Astrocyte of the cerebellum (primary cell): Measurements from ENCODE around the gene BCAP29.

Source experiments
- DNase-seq: peaks from one replicate; pipeline ENCODE4 v3.0.0-alpha.2; 2011; ENCODE audit warnings: low read depth
- H3K4me3 ChIP-seq: 2 replicates; pipeline ENCODE4 v1.5.1; 2011; ENCODE audit warnings: mild to moderate bottlenecking, low read depth, low read length, moderate library complexity
- in situ Hi-C: cut with HindIII; loops from 2 replicates; pipeline ENCODE4 v1.10.0; 2017; ENCODE audit warnings: low sequenced_read_pairs
- TF ChIP-seq, protein P1 (sequence below): IDR thresholded peaks from 2 replicates; pipeline ENCODE4 v1.5.1; 2012; ENCODE audit warnings: low read length, low read depth, moderate library complexity, mild to moderate bottlenecking; ENCODE audit errors: missing control alignments

BCAP29 gene

DNA sequence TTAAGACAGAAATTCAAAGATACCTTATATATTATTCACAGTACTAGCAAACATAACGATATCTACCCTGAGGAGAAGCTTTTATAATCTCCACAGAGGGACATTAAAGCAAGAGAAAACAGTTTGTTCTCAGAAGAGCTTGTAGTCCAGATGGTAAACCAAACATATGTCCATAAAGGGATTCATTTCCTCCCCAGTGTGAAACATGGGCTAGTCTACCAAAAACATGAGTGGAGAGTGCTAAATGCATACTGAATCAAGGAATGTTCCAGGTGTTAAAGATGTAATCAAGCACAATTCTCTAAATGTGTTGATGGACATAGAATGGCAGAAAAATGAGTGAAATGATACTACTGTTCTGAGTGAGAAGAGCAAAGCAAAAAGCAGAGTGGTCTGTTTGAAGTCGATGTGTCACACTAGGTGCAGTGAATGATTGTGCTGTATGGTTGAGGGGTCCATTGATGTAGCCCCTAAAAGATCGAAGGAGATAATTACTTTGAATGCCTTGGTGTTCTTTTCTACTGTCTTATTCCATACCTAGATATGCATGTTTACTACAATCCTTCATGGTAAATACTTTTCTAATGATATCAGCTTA is 25.3 kb downstream of the BCAP29 start:
- in situ Hi-C loops, result no loop called here
- TF ChIP-seq, protein P1, sequence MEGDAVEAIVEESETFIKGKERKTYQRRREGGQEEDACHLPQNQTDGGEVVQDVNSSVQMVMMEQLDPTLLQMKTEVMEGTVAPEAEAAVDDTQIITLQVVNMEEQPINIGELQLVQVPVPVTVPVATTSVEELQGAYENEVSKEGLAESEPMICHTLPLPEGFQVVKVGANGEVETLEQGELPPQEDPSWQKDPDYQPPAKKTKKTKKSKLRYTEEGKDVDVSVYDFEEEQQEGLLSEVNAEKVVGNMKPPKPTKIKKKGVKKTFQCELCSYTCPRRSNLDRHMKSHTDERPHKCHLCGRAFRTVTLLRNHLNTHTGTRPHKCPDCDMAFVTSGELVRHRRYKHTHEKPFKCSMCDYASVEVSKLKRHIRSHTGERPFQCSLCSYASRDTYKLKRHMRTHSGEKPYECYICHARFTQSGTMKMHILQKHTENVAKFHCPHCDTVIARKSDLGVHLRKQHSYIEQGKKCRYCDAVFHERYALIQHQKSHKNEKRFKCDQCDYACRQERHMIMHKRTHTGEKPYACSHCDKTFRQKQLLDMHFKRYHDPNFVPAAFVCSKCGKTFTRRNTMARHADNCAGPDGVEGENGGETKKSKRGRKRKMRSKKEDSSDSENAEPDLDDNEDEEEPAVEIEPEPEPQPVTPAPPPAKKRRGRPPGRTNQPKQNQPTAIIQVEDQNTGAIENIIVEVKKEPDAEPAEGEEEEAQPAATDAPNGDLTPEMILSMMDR, result no peak
- DNase-seq, result no peak
- no peak overlapping the region for H3K4me3 ChIP-seq

DNA sequence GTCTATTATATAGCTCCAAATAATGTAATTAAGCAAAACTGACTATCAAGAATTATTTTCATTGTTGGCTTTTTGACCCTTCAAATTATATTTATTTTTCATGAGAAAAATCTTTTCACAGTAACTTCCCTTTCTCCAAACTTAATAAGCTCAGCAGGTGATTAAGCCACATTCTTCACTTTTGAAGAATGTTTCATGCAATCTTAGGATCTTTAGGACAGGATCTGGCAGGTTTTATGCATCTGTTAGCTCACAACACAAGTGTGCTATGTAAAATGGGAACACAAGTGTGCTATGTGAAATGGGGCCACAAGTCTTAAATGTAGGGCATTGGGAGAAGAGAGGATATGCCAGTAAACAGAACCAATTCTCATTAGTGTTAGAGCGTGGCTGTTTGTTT is 26.3 kb downstream of the BCAP29 start:
- DNase-seq, result no peak
- TF ChIP-seq, protein P1, result no peak

DNA sequence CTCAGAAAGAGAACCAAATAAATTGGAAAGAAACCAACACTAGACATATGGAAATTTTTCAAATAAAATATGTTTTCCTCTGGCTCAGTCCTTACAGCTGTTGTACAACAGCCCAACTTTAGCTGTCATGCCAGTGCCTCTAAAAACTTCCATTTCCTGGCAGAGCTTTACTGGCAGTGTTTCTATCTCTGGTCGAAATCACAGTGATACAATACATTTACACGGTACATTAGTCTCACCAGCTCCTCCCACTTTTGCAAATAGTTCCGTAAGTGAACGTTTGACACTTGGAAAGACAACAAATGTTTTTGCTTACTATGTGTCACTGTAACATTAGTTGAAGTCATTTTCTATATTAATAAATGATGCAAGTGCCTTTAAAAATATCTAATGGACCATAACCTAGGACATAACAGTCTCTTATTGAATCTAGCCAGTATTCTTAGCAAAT is 29.8 kb downstream of the BCAP29 start:
- DNase-seq, result no peak
- no peak overlapping the region for H3K4me3 ChIP-seq
- TF ChIP-seq, protein P1, result no peak
- in situ Hi-C loops, result no loop called here

More for the DNA sequence above, 26.3 kb downstream of the BCAP29 start:
- in situ Hi-C loops, result no loop called here
- no peak overlapping the region for H3K4me3 ChIP-seq

DNA sequence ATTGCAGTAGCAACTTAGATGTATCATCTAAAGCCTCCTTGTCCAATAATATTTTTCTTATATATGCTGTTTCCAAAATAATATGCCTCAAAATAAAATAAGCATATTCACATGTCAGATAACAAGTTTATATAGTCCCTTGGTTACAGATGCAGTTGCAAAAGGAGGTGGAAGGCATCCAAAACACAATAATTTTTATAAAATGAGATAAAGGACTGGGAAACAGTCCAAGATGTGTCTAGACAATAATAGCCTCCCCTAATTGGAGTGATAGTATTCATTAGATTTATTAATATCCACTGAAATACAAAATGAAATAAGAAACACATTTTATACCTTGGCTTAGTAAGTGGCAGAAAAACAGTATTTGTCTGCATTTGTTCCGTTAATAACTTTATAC is 30.3 kb downstream of the BCAP29 start:
- TF ChIP-seq, protein P1, result no peak
- in situ Hi-C loops, result no loop called here
- DNase-seq, result no peak
- H3K4me3 ChIP-seq, result no peak overlapping the region

DNA sequence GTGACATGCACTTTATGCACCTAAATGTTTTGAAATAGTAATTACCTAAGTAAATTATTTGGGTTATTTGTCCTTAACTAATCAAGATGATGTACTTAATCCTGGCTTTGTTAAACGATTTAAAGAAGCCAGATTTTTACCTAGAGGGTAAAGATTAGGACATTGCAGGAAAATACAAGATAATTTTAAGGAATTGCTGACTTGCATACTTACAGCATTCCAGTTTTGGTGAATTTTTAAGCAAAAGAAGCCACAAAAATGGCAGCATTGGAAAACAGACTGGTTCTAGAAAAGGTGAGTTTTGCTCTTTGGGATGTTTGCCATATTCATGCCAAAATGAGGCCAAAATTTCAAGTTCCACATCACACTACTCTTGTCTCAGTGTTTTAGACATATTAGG is 33.4 kb downstream of the BCAP29 start:
- no peak for DNase-seq
- in situ Hi-C loops, result no loop called here
- TF ChIP-seq, protein P1, result no peak
- H3K4me3 ChIP-seq, result no peak overlapping the region

DNA sequence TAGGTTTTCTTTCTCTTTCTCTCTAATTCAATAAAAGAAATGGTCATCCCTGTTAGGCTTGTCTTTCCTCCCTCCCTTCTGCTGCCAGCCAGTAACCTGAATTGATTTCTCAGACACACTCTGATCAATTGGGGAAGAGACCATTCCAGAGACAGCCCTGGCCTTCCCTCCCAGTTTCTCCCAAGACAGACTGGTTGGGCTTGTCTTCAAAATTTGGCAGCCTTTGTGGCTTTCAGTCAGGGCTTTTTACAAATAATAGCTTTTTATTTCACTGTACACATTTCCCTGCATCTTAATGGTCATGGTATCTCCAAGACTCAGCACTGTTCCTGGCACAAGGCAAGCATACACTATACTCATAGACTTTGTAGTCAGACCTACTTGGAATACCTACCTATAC is 33.9 kb downstream of the BCAP29 start:
- in situ Hi-C loops, result no loop called here
- no peak for DNase-seq
- no peak overlapping the region for H3K4me3 ChIP-seq
- TF ChIP-seq, protein P1, result no peak
